Stimulated activated CD8-positive, alpha-beta memory T cell treated with anti-CD3 and anti-CD28 coated beads, Interleukin-15, amount 100 ng/mL, for 4 hours (primary cell): ENCODE measurements around the gene SVOPL.
A peak's percentile ranks its signal among the peaks of the same experiment; 100 is the strongest.
"Not testable (repeated sequence)": the region's sequence is repeated elsewhere in the genome, so short reads cannot be mapped to it uniquely, and the experiment has no call there.

Experiments used
- DNase-seq, 2 donors: peaks; one replicate each; pipeline ENCODE4 v3.0.0-alpha.2; 2020; ENCODE audit warnings: low read depth in 2 of 2

The SVOPL gene, protein sequence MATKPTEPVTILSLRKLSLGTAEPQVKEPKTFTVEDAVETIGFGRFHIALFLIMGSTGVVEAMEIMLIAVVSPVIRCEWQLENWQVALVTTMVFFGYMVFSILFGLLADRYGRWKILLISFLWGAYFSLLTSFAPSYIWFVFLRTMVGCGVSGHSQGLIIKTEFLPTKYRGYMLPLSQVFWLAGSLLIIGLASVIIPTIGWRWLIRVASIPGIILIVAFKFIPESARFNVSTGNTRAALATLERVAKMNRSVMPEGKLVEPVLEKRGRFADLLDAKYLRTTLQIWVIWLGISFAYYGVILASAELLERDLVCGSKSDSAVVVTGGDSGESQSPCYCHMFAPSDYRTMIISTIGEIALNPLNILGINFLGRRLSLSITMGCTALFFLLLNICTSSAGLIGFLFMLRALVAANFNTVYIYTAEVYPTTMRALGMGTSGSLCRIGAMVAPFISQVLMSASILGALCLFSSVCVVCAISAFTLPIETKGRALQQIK

DNA sequence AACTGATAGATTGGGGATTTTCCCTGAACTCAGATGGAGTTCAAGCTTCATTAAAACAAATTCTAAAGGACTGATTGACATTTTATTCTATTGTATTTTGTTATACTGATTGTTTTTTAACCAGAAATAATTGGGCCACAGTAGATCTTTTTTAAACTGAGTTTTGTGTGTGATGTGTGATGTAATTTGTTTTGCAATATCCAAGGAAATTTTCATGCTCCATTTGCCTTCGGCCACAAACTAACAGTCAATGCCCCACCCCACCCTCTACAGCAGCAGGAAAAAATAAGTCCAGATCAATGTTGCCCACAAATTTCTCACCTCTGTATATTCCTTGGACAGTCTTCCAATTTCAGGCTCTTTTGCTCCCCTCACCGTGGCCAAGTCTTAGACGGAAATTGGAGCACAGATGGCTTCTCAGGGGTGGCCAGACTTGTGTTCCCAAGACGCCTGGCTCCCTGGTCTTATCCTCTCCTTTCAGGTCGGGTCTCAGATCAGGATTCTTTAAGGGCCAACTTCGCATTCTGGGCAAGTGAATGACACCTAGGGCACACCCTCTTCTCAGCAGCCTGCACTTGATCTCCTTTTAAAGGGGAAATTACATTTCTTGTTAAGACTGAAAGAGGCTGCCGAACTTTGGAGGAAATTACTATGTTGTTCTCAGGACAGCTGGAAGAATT, at the start of gene SVOPL:
Gene SVOPL, minus strand, starts transcription at position 506 of the 680 bp plus-strand sequence. CDS start 22,317 bp downstream, outside the sequence.
- no peak for DNase-seq

DNA sequence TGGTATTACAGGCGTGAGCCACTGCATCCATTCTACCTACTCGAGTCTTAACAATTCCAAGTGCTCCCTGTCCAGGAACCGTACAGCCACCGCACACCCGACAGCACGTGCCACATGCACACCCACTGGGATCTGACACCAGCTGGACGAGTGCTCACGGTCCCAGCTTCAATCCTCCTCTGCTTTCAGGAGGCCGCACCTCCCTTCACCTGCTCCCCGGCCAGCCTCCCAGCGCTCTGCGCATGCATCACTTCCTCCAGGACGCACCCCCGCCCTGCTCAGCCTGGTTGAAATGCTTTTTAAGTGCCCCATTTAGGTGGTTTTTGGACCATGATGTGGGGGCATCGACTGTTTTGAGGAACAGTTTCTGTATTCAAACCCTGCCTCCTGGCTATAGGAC, 49.3 kb upstream of the SVOPL start:
- DNase-seq: no peak

GRCh38 chr7:138749960-138750359, 48.8 kb upstream of the SVOPL start:
- no peak for DNase-seq

GRCh38 chr7:138748666-138749065, 47.5 kb upstream of the SVOPL start:
- no peak for DNase-seq

- DNase-seq: no peak
Measured at GRCh38 chr7:138746073-138746472, 44.9 kb upstream of the SVOPL start.

GRCh38 chr7:138745189-138745588, 44.0 kb upstream of the SVOPL start:
- DNase-seq: no peak

GRCh38 chr7:138741453-138741735, 40.2 kb upstream of the SVOPL start:
- no peak for DNase-seq

DNA sequence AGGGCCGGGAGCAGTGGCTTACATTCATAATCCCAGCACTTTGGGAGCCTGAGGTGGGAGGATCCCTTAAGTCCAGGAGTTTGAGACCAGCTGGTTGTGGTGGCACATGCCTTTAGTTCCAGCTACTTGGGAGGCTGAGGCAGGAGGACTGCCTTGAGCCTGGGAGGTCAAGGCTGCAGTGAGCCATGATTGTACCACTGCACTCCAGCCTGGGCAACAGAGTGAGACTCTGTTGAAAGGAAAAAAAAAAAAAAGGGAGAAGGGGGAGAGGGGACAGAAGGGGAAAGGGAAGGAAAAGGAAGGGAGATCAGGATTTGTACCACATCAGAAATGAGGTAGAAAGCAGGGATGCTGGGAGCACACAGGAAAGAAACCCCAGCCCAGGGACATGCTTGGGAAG, 38.7 kb upstream of the SVOPL start:
- no peak for DNase-seq

DNA sequence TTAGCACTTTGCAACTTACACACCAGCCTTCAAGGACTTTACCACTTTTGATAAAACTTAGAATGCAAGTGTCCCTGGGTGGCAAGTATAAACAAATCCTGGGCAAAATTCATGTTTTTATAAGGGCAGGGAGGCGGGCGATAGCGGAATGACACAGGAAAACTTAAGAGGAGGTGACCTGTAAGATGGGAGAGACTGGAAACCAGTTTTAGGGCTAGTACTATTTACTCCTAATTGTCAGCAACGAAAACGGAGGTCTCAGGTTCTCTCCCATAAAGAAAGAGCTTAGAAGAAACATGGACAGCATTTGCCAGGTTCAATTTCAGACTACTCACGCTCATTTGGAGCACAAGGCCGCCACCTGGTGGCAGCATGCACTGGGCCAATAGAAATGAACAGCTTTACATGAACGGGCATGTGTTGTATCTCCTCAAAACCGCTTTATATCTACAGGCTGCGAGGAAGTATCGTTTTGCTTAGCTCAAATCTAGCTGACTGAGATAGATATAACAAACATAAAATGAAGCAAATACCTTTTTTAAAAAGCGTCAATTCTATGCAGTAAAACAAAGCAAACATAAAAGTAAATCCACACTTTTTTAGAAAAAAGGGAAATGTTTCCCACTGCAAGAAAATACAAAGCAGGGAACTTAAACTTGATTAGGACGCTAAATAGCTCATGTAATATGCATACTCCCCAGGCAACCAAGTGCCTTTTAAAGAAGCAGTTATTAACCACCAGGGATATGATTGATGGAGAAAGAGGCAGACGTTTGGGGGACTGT, 37.6 kb upstream of the SVOPL start:
- DNase-seq: peak; percentile 42 to 58

GRCh38 chr7:138738114-138738513, 37.0 kb upstream of the SVOPL start:
- DNase-seq: no peak

- no peak for DNase-seq
Measured at GRCh38 chr7:138735399-138735798, 34.2 kb upstream of the SVOPL start.

DNA sequence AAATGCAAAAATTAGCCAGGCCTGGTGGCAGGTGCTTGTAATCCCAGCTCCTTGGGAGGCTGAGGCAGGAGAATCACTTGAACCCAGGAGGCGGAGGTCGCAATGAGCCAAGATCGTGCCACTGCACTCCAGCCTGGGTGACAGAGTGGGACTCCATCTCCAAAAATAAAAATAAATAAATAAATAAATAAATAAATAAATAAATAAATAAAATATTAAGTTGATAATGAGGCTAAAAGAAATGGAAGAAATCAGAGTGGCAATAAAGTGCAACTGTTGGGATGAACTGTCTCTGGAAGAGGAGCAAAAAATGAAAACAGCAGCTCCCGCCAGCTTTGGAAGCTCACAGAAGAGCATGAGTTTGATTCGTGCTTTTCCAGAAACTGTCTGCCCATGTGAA, 30.6 kb upstream of the SVOPL start:
- DNase-seq: not testable (repeated sequence)

- no peak for DNase-seq
Measured at GRCh38 chr7:138729444-138729843, 28.3 kb upstream of the SVOPL start.

GRCh38 chr7:138727336-138728099, 26.4 kb upstream of the SVOPL start:
- no peak for DNase-seq

DNA sequence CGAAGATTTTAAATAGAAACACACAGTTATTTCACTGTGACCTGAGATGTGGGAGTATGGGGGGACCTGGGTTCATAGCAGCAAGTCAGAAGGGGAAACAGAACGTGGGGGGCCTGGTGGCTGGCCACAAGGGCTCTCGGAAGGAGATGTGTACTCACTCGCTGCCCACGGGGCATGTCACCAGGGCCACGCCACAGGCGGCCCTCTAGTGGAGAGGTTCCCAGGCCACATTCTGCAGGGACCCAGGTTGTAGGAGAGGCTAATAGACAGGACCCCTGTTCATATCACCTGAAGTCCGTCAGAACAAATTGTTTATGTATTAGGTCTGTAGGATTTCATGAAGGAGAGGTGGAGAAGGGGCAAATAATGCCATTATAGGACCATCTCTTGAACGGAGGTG, 25.1 kb upstream of the SVOPL start:
- no peak for DNase-seq

- DNase-seq: no peak
Measured at GRCh38 chr7:138720286-138720685, 19.1 kb upstream of the SVOPL start.

- DNase-seq: no peak
Measured at GRCh38 chr7:138716889-138717288, 15.7 kb upstream of the SVOPL start.

- DNase-seq: no peak
Measured at GRCh38 chr7:138713191-138713590, 12.0 kb upstream of the SVOPL start.

GRCh38 chr7:138712652-138713051, 11.5 kb upstream of the SVOPL start:
- no peak for DNase-seq

GRCh38 chr7:138710536-138711385, 9.6 kb upstream of the SVOPL start:
- DNase-seq: no peak

GRCh38 chr7:138705167-138705566, 4.0 kb upstream of the SVOPL start:
- no peak for DNase-seq
